Midbrain (tissue), 1 donor: Measurements from ENCODE around the gene DNAJB5.

Experiments
- DNase-seq: peaks from one replicate; lab custom pipeline; 2025; lab: John Stamatoyannopoulos, UW

The DNAJB5 gene

DNA sequence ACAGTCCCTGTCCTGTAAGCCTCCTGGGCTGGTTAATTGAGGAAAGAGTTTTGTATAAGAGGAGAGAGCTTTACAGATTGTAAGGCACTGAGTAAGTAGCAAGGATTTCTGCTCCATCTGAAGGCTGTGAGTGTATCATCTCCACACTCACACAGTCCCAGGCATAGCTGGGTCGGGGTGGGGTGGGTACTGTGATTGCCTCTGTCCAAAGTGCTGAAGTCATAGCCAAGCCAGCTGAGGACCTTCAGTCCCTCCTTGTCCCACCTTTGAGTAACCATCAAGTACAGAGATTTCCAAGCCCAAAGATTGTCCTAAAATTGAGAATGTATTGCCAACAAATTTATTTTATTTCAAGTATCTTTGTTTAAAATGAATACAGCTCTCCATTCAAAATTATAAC lies 5.5 kb upstream of the DNAJB5 start:
- DNase-seq, result no peak

DNA sequence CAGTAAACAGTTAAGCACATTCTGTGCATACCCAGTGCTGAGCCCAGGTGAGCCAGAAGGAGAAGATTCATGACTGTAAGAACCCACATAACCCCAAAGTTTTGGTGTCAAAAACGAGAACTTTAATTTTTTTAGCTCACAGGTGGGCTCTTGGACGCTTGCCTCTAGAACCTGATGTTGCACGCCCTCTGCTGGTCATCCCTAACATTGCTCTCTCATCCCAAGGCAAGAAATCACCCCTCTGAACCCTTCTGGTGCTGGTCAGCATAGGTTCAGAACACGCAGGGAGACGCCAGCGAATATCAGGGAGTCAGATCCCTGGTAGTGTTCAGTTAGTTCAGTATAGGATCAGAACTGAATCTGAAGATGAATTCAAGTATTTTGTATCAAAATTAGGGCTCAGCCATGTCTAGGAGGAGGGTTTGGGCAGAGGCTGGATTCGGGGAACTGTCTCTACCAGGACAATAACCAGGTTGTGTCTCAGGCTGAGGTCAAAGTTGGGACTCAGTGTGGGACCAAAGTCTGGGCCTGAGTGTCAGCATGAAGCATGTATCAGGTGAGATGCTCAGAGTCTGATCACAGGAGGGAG lies 4.1 kb upstream of the DNAJB5 start:
- peak; percentile 54 for DNase-seq

DNA sequence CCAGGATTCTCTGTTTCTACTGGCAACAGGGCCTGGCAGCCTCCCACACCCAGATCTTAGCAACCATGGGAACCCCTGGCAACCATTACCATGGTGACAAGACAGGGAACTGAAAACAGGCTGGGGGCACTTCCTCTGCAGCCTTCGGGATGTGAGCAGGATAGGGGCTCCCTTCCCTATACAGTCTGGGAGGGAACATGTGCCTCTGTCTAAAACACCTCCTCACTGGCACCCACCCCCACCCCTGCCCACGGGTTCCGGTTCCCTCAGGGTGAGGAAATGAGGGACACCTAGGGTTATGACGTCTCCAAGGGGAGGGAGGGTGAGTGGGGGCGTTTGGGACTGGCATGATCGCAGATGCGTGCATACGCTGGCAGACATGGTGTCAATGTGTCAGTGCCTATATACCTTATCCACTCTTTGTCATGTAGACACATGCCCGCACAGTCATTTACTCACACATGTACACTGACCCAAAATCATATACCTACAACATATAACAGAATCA lies 3.0 kb upstream of the DNAJB5 start:
- peak; percentile 63 for DNase-seq

DNA sequence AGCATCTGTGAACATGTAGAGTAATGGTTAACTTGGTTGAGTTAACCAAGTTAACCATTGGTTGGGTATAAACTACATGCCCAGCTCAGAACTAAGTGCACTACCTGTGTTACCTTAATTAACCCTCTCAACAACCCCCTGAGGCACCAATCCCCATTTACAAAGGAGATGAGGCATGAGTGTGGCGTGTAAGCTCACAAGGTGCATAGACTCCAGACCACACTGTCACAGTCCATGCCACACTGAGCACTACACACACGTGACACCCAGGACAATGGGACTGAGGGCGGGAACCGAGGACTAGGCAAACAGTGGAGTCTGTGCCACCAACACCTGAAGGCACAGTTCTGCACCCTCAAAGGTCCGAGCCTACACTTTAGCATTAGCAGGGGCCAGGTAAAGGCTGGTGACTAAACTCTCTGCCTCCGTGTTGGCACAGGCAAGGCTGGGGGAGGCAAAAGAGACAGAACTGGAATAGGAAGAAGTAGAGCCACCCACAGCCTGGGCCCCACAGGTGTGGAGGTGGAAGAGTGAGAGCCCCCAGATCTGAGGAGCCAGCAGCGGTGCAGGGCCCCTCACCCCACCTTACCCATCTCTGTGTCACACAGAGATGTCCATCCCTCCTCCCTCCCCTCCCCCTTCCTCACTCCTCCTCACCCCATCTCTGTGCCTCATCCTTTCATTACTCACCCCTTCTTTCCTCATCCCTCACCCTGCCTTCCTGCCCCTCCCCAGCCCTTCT lies 2.2 kb upstream of the DNAJB5 start:
- no peak for DNase-seq

DNA sequence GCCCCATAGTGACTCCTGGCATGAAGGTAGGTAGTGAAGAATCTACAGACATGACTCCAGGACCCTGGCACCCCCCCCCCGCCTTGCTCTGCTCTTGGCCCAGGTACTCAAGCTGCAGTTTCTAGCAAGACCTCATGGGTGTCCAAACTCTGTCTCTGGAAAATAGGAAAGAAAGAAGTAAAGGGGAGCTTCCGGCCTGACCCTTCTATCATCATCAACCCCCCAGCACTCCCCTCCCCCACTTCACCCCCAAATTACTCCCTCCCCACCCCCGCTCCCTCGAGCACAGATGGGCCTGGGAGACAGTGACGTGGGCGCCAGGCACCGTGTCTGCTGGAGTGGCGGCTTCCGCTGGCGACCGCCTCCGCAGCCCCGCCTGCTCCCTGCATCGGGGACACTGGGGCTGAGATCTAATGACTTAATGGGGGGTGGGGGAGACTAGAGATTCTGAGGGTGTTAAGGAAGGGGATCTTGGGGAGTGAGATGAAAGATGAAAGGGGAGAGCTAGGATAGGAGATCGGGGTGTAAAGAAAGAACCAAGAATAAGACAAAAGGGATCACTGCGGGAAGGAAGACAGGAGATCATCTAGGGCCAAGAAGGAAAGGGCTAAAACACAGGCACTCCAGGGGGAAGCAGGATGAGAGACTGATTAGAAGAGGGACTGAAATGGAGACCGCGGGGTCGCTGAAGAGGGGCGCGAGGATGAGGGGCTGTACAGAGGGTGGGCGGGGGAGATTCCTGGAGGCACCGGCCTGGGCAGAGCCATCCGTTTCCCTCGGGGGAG lies 1.1 kb upstream of the DNAJB5 start:
- peak; percentile 61 for DNase-seq

DNA sequence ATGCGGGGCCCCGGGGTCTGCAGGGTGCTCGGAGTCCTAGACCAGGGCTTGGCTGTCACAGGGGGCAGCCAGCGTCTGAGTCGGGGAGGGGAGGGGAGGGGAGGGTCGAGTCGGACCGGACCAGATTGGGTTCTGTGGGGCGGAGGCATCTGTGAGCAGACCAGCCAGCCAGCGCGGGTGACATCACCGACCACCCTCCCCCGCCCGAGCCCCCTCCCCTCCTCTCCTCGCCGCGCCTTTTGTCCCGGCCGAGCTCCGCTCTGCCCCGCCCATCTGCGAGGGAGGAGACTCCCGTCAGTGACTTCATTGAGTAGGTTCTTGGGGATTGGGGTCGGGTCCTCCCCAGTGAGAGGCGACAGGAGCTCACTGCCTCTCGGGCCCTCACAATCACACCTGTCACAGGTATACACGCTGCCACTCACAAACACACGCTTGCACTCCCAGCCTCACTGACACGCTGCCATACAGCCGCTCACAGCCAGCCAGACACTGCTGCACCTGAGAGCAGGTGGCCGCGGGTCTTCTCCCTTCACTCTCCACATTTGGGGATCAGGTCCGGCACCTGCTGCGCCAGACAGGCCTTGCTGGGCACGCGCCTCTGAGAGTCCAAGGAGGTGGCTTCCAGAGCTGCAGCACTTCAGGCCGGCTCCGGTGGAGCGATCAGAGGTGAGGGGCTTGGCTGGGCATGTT lies 546 bp downstream of the DNAJB5 start:
- peak; percentile 16 for DNase-seq

DNA sequence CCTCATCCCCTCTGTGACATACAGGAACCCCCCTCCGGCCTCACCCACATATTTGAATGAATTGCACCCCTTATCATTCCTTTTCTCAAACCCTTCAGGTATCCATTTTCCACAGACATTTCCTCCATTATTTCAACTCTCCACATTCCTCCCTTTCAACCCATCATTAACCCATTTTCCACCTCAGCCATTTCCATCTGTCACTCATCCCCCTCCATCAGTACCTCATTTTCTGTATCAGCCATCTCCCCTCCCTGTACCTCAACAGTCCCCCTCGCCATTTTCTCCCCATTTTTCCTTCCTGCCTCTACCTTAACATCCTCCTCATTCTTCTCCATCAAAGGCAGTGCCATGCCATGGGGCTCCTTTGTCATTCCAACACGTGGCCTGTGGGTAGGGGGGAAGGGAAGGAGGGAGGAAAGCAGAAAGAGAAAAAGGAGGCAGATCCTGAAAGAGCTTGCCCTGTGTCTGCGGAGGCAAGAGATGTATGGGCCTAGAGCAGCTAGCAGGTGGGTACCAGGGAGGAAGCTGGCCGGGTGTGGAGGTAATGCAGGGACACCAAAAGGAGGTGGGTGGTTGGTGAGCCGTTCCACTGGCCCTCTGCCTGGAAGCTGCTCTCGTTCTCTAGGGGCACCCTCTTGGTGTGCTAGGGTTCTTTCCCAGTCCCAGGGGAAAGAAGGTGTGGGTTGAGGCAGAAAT lies 1.5 kb downstream of the DNAJB5 start:
- no peak for DNase-seq

DNA sequence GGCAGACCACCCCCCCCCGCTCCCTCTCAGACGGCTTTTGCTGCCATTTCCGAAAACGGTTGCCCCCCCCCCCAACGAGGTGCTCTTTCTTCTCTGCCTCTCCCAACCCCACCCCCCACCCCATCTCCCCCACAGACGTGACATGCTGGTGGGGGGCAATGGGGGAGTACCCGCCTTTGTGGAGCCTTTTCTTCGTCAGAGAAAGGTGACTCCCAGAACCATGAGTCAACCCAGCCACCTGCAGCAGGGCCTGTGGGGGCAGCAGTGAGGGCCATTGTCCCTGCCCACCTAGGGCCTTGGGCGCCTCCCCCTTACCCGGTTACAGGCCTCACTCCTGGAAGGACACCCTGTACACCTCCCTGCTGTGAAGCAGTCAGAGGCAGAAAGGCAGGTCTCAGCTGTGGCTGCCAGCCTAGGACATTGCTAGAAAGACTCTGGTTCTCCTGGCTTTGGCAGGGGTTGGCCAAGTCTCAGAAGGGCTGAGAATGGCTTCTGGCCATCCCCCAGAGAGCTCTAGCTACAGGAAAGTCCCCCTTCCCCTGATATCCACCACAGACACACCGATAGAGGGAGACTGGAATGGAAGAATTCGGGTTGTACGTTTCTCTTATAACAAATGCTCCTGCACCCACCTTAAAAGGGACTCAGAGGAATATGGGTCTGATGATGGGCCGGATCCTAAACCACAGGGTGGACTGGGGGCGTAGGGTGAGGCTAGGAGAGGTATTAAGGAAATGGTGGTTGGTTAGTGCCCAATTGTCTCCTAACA lies 2.2 kb downstream of the DNAJB5 start:
- DNase-seq, result peak; percentile 48

DNA sequence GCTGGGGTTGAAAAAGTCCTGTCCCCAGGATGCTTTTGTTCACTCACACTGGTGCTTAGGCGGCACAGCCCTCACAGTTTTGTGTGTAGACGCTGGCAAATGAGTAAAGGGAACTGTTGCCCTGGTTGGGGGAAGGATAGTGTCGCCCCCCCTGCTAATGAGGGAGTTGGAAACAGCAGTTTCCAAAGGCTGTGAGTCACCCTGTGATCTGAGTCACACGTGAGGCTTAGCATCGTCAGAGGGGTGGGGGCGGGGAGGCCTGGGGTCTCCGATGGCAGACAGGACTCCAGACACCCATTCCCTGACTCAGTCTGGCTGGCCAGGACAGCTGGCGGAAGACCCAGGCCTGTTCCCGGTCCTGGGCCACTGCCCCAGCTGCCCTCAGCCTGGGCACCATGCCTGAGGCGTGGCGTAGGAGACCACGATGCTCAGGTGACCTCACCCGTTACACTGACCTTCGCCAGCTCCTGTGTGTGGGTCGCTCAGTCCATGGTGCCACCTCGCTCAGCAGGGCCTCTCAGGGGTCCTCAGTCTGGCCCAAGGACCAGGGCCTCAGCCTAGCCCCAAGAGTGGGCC lies 2.9 kb downstream of the DNAJB5 start:
- peak; percentile 17 for DNase-seq

DNA sequence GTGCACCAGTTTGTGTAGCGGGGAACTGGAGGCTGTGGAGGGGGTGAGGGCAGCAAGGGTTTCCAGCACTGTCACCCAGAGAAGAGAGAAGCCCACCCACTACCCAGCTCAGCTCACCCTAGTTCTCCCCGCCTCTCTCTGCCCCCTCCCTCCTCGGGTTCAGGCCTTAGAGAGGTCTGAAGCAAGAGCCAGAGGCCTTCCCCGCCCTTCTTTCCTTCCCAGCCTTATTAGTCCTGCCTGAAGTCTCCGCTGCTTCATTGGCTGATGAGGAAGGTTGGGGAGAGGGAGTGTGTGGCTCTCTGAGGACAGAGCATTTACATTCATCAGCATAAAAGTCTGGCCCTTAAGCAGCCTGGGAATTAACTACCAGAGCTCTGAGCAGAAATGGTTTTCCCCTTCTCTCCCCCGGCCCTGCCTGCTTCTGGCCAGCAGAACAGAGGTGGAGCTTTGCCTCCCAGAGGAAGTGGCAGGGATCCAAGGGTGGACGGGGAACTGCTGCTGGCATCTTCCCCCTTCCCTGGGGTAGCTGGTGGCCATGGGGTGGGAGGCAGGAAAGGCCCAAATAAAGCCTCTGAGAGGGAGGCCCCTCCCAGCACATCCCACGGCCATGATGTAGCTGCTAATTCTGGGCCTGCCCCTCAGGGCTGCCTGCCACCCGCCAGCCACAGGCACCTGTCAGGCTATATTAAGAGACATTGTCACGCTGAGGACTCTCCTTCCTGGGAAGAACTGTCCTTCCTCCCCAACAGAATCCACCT lies 4.1 kb downstream of the DNAJB5 start:
- peak; percentile 62 for DNase-seq

DNA sequence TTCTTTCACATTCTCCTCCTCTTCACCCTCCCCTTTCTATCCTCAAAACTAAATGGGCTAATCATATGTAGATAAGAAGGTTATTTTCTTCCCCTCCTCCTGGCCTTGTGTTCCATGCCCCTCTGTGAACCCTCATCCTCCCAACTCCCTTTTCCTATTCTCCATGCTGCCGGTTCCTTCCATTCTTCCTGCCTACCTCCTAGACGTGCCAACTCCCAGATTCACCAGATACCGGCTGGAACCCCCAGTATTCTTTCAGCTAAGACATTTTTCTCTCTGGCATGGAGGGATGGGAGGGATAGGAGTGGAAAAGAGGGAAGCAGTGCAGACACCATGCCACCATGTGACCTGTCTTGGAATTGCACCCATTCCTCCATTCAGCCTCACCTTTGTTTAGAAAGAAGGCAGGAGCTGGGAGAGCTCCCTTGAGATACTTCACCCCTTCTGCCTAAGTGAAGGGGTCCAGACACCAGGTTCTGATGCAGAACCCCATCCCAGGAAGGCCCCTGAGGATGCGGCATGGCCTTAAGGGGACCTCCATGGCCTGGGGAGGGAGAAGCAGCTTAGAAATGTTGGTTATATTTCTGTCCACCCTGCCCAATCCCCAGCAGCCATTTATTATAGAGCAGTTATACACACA lies 4.8 kb downstream of the DNAJB5 start:
- peak; percentile 37 for DNase-seq

DNA sequence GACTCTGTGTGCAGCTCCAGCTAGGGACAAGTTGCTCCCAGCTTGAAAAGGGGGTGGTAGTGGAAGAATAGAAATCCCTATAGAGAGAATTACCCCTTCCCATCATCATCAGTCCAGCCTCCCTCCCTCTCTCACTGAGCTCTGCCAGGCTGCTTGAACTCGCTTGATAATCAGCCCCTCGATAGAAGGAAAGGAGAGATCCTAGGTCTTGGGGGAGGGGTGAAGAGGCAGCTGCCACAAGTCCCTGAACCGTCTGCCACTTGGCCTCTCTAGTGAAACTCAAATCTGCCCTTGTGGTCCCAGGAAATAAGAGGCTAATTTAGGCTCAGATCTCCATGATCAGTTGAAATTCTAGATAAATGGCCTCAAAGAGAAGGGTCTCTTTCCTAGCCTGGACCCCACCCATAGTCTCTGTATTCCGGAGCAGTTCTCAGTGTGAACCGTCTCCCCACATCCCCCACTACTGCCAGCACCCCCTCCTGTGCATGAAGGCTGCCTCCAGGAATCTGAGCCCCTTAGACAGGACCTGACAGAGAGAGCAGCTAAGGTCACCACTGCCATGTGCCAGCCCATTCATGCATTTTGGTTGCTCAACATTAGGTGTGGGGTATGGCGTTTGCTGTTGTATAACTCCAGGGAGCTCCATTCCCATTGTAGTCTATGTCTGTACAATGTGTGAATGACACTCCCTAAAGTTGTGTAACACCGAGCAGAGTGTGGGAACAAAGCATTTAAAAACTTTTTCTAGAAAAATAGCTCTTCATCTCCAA lies 5.5 kb downstream of the DNAJB5 start:
- DNase-seq, result no peak

DNA sequence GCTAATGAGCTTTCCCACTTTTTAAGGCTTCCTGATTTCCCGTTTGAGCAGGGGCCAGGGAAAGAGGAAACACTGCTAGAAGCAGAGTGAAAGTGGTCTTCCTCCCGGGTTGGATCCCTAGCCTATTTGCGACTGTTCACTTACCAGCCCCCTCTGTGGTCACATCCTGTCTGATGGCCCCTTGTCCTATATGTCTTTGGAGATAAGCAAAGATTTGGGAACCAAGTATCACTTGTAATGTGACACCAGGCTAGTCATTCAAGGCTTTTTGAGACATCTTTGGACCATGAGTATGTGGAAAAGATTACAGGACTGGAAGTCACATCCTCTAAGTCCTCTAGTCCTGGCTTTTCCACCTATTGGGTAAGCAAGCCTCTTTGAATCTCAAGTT lies 6.1 kb downstream of the DNAJB5 start:
- no peak for DNase-seq

DNA sequence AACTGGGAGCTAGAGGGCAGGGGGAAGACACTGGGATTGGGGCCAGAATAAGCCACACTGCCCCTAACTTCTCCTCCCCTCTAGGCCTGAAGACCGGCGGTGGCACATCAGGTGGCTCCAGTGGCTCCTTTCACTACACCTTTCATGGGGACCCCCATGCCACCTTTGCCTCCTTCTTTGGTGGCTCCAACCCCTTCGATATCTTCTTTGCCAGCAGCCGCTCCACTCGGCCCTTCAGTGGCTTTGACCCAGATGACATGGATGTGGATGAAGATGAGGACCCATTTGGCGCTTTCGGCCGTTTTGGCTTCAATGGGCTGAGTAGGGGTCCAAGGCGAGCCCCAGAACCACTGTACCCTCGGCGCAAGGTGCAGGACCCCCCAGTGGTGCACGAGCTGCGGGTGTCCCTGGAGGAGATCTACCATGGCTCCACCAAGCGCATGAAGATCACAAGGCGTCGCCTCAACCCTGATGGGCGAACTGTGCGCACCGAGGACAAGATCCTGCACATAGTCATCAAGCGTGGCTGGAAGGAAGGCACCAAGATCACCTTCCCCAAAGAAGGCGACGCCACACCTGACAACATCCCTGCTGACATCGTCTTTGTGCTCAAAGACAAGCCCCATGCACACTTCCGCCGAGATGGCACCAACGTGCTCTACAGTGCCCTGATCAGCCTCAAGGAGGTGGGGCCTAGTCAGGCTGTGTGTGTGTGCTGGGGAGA lies 6.8 kb downstream of the DNAJB5 start:
- no peak for DNase-seq

DNA sequence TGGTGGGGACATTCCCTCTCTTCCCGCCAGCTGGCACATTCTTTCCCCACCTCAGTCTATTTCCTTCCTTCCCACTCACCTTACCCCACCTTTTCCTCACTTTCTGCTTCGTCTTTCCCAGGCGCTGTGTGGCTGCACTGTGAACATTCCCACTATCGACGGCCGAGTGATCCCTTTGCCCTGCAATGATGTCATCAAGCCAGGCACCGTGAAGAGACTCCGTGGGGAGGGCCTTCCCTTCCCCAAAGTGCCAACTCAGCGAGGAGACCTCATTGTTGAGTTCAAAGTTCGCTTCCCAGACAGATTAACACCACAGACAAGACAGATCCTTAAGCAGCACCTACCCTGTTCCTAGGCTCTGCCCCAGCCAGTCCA lies 7.3 kb downstream of the DNAJB5 start:
- DNase-seq, result no peak

DNA sequence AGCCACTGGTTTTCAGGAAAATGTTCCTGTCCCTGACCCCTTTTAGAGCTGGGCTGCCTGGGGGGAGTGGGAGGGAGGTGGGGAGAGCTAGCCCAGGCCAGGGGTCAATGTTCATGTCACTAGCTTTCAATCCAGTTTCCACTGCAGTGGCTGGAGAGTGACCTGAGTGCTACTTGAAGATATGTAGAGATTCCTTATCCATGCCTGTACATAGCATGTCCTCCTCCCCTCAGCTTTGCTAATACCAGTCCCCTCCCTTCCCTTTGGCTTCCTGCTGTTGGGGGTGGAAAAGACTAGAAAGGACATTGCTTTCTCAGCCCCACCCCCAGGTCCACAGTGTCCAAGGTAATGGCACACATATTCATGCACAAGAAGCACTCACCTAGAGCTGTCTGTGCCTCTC lies 7.8 kb downstream of the DNAJB5 start:
- DNase-seq, result no peak

DNA sequence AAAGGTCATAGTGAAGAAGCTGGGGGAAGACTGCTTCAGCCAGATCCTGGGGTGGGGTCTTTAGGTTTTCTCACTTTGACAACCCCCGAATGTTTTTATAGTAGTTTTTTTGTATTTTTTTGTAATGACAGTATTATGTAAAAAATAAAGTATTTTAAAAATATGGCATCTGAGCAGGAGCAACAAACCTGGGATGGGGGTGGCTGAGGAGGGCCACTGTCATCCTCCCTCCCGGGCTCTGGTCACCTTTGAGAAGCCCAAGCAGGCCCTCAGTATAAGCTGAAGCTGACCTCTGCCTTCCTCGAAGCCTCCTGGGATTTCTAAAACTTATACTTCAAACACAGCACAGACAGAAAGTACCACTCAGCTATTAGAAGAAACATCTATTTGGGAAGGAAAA lies 8.7 kb downstream of the DNAJB5 start:
- DNase-seq, result no peak

DNA sequence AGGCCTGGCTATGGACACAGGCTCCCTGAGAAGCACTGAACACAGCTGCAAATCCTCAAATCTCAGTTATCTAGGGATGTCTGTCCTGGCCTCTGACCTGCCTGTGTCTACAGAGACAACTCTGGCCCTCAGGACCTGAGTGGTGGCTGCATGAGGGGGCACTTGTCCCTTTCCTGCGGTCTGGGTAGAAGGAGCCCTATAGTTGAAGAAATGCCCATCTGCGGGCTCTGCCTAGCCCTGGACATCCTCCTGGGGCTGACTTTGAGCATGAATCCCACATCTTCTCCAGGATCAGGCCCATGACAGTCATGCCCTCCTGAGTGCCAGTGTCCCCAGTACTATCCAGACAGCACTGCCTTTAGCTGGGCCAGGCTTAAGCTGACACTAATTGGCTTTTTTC lies 10.0 kb downstream of the DNAJB5 start:
- DNase-seq, result no peak
